Astrocyte of the spinal cord (primary cell): ENCODE data around the gene SMIM9.
"Not testable (repeated sequence)": the region's sequence is repeated elsewhere in the genome, so short reads cannot be mapped to it uniquely, and the experiment has no call there.

Experiments
- DNase-seq: peaks from one replicate; pipeline ENCODE4 v3.0.0; 2011; ENCODE audit warnings: low read depth, low spot score
- H3K4me3 ChIP-seq: 2 replicates; pipeline ENCODE4 v1.5.1; 2011; ENCODE audit warnings: low read depth, mild to moderate bottlenecking, low read length, moderate library complexity
- CTCF ChIP-seq: IDR thresholded peaks from 2 replicates; pipeline ENCODE4 v1.5.1; 2012; ENCODE audit warnings: low read depth, mild to moderate bottlenecking, low read length, inconsistent platforms
- in situ Hi-C: cut with HindIII; loops from 2 replicates; pipeline ENCODE4 v1.10.0; 2017; ENCODE audit warnings: low sequenced_read_pairs

SMIM9 gene

DNA sequence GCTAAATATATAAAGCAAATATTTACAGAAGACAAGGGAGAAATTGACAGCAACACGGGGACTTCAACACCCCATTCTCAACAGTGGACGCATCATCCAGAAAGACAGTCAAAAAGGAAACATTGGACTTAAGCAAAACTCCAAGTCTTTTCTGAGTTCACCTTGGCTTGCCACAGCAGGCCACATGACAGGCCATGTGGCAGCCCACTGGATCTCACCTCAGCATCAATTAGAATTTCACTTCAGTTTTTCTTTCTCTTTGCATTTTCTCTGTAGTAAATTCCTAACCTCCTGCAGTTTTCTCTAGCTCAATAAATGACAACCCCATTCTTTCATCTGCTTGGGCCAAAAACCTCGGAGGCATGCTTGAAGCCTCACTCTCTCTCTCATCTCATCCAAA lies 12.4 kb downstream of the SMIM9 start:
- no peak for TF ChIP-seq CTCF
- no peak for DNase-seq
- in situ Hi-C loops, result no loop called here

GRCh38 chrX:154821523-154821922 lies 12.9 kb downstream of the SMIM9 start:
- in situ Hi-C loops, result no loop called here
- no peak overlapping the region for H3K4me3 ChIP-seq
- no peak for DNase-seq
- no peak for TF ChIP-seq CTCF

More for the DNA sequence above, 12.4 kb downstream of the SMIM9 start:
- no peak overlapping the region for H3K4me3 ChIP-seq

GRCh38 chrX:154819771-154820341 lies 14.6 kb downstream of the SMIM9 start:
- in situ Hi-C loops, result no loop called here
- TF ChIP-seq CTCF, result no peak

GRCh38 chrX:154818916-154819770 lies 15.3 kb downstream of the SMIM9 start:
- no peak for DNase-seq
- no peak for TF ChIP-seq CTCF
- in situ Hi-C loops, result no loop called here
- H3K4me3 ChIP-seq, result no peak overlapping the region

More at GRCh38 chrX:154819771-154820341, 14.6 kb downstream of the SMIM9 start:
- H3K4me3 ChIP-seq, result no peak overlapping the region
- DNase-seq, result no peak

DNA sequence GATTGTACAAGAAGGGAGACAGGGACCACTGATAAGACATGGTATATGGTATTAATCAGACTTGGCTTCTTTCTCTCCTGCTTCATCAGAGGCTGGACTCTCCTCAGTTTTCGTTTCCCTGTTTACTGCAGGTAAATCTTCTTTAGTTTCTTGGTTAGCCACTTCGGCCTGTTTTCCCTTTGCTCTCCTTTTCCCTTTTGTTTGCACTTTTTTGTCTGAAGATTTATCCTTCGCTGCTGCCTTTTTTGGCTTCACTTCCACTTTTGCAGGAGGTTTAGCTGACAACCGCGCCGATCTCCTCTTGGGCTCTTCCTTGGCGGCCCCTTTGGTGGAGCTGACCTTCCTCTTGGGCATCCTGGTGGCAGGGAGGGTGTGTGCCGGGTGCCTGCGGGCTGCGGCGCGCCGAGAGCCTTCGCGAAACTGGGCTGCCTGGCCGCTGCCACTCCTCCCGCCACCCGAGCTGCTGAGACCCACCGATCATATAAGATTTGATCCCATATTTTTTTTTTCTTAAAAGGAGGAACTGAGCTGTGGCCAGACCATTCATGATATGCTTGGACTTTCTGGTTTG lies 17.3 kb downstream of the SMIM9 start:
- in situ Hi-C loops, result not testable (repeated sequence)

DNA sequence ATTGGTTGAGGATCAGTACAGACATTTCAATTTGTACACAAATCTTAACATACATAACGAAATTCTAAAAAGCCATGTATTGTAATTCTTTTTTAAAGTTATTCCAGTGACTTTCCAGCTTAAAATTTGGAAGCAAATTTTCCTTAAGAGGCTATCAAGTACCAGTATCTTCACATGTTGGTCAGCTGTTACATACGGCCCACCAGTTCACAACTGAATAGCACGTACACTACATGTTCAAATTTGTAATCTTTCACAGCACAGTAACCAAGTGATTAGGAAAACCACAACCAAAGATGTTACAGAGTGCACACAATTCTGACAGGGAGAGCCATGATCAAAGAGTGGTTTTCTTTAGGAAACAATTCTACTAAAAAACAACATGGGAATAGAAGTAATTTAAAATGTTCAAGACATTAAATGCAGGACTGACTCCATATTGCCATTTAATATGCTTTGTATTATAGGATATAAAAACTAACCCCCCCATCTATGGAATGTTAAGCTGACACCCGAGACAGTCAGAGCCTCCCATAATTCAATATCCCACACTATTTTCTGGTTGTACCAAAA lies 18.1 kb downstream of the SMIM9 start:
- H3K4me3 ChIP-seq, in situ Hi-C loops, DNase-seq: not testable (repeated sequence)

More for the DNA sequence above, 17.3 kb downstream of the SMIM9 start:
- H3K4me3 ChIP-seq, DNase-seq: not testable (repeated sequence)

- no peak for TF ChIP-seq CTCF
- in situ Hi-C loops, result no loop called here
- no peak overlapping the region for H3K4me3 ChIP-seq
- peak; percentile 34 for DNase-seq
These were observed 19.1 kb downstream of the SMIM9 start for GRCh38 chrX:154815274-154815818.
